ENCODE measurements around the gene POLR1E. TPM values are rescaled to one million over a fixed set of nuclear protein-coding genes. Genes with fewer than 3 reads are reported as not detected.

Gene POLR1E
- total and polyA plus RNA-seq, 2 of the 8 experiments (the other 6 are each of a cell fraction or from before 2014, with no cell fraction given), result 16.0 to 40.0 TPM

GRCh38 chr9:37437621-37438020 is 48.1 kb upstream of the POLR1E start (continued):
- TF ChIP-seq SAP30 (IDR thresholded peaks at IDR 0.05; ENCODE audit: insufficient read depth, insufficient replicate concordance, low read length) (no peak), RFX5 (IDR thresholded peaks at IDR 0.05; ENCODE audit: borderline replicate concordance, low read depth, low read length) (no peak)

Measured in H1 (cell line).